GM13976 (cell line): Measurements from ENCODE around the gene OR2A14.
"Not testable (repeated sequence)": the region's sequence is repeated elsewhere in the genome, so short reads cannot be mapped to it uniquely, and the experiment has no call there.

Experiments
- DNase-seq: peaks from one replicate; pipeline ENCODE4 v3.0.0; 2012; ENCODE audit warnings: low spot score
- in situ Hi-C: fragments of 300-500 bp; cut with MboI; formaldehyde crosslinking; loops from one replicate; pipeline ENCODE4 v1.12.0; 2022; ENCODE audit warnings: low sequenced_read_pairs, mixed read lengths, inconsistent platforms; ENCODE audit not compliant: unreplicated experiment
- TF ChIP-seq, protein P1 (sequence below): IDR thresholded peaks from 2 replicates; pipeline ENCODE4 v1.5.1; 2012; ENCODE audit warnings: borderline replicate concordance, mild to moderate bottlenecking; ENCODE audit not compliant: insufficient read depth; ENCODE audit errors: extremely low read depth, missing control alignments, control extremely low read depth

The OR2A14 gene

DNA sequence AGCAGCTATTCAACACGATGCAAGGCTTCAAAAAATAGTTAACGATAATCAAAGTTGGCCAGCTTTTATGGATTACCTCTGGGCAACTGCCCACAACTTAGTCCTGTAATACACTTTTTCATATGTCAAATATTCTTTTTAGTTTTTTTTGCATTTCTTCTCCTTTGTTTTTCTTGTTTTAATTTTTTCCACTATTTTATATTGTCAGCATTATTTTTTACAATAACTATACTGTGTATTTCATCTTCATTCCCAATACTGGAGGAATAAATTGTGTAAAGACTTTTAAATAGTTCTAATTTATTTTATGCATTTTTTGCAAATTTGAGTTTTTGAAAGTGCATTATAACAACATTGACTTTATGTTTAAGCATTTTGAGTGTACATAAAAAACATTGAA, 41.8 kb downstream of the OR2A14 start:
- TF ChIP-seq, protein P1, sequence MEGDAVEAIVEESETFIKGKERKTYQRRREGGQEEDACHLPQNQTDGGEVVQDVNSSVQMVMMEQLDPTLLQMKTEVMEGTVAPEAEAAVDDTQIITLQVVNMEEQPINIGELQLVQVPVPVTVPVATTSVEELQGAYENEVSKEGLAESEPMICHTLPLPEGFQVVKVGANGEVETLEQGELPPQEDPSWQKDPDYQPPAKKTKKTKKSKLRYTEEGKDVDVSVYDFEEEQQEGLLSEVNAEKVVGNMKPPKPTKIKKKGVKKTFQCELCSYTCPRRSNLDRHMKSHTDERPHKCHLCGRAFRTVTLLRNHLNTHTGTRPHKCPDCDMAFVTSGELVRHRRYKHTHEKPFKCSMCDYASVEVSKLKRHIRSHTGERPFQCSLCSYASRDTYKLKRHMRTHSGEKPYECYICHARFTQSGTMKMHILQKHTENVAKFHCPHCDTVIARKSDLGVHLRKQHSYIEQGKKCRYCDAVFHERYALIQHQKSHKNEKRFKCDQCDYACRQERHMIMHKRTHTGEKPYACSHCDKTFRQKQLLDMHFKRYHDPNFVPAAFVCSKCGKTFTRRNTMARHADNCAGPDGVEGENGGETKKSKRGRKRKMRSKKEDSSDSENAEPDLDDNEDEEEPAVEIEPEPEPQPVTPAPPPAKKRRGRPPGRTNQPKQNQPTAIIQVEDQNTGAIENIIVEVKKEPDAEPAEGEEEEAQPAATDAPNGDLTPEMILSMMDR = no peak
- DNase-seq = no peak
- in situ Hi-C loops = no loop called here

DNA sequence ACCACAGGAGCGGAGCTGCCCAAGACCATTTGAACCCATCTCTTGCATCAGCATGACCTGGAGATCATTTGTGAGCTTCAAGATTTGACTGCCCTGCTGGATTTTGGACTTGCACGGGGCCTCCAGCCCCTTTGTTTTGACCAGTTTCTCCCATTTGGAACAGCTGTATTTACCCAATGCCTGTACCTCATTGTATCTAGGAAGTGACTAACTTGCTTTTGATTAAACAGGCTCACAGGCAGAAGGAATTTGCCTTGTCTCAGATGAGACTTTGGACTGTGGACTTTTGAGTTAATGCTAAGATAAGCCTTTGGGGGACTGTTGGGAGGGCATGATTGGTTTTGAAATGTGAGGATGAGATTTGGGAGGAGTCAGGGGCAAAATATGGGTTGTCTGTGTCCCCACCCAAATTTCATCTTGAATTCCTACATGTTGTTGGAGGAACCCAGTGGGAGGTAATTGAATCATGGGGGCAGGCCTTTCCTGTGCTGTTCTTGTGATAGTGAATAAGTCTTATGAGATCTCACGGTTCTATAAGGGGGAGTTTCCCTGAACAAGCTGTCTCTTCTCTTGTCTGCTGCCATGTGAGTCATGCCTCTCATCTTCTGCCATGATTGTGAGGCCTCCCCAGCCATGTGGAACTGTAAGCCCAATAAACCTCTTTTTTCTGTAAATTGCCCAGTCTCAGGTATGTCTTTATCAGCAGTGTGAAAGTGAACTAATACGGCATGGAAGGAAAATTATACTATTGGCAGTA, 48.8 kb downstream of the OR2A14 start:
- DNase-seq, in situ Hi-C loops: not testable (repeated sequence)

DNA sequence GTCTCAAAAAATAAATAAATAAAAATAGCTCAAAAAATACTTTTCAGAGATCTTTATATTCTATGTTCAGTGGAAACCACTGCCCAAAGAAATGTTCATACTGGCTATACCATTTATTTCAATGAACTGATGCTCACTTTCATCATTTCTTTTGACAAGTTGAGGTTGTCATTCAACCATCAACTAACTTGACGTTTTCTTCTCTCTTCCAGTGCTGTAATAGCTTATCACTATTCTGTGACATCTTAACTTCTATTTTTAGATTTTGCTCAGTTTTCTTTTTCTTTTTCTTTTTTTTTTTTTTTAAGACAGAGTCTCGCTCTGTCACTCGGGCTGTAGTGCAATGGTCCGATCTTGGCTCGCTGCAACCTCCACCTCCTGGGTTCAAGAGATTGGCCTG, 51.6 kb downstream of the OR2A14 start:
- DNase-seq = no peak
- in situ Hi-C loops = no loop called here
- TF ChIP-seq, protein P1 = no peak

DNA sequence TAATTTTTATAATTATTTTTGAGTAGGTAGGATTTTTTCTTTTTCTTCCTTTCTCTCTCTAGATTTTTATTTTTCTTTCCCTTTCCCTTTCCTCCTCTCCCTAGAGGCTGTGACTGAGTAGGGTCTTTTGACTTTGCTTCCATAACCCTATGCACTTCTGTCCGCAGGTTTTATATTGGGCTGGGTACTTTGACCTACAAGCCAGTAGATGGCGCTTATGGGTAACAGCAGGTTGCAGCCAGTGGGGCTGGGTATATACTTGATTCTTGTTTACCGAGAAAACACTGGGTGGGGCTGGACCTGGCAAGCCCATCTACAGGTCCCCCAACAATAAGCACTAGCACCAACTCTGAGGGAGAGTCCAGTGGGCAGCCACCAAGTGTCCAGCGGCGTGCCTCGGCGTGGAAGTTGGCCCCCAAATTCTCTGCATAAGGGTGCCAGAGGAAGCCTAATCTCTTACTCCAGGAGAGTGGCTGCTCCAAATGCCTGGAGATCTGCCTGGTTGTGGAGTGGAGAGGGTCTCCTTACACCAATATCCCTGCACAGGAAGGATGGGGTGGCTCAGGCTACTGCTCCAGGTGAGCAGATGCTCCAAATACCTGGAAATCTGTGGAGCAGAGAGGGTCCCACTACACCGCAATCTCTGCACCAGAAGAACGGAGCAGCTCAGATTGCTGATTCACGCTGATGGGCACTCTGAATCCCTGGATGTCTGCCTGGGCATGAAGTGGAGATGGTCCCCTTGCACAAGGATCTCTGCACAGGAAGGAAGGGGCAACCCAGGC, 55.6 kb downstream of the OR2A14 start:
- DNase-seq, in situ Hi-C loops: not testable (repeated sequence)
- TF ChIP-seq, protein P1 = peak; percentile 34

DNA sequence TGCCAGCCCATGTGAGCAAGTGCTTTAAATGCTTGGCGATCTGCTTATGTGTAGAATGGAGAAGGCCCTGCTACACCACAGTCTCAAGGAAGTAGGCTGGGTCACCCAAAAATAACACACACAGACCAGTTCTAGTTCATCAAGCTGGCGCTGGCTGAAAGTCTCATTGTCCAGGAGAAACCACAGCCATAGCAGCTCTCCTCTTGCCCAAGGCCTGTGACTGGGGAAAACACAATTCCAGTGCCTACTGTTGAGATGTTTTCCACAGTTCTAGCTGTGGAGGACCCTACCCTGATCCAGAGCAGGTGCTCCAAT, 56.1 kb downstream of the OR2A14 start:
- in situ Hi-C loops, DNase-seq: not testable (repeated sequence)
